Smooth muscle cell (in vitro differentiated cells): Measurements from ENCODE around the gene KLHL12. TPM values are rescaled to one million over a fixed set of nuclear protein-coding genes. Genes with fewer than 3 reads are reported as not detected.

ENCODE experiments used
- DNase-seq: peaks from one replicate; lab custom pipeline; 2025; ENCODE audit not compliant: unreplicated experiment; lab: John Stamatoyannopoulos, UW
- H2AFZ ChIP-seq: fragments of 200-600 bp; sonication (generic); 2 replicates; pipeline ENCODE4 v1.6.0; 2016; ENCODE audit warnings: antibody characterized with exemption, low read depth, mild to moderate bottlenecking
- H3F3A ChIP-seq: fragments of 200-600 bp; sonication (generic); 2 replicates; pipeline ENCODE4 v1.6.0; 2017; ENCODE audit warnings: antibody characterized with exemption, low read depth
- H3K27ac ChIP-seq: fragments of 200-600 bp; sonication (generic); 2 replicates; pipeline ENCODE4 v1.5.1; 2016; ENCODE audit warnings: low read depth, mild to moderate bottlenecking
- H3K27me3 ChIP-seq: fragments of 200-600 bp; sonication (generic); 2 replicates; pipeline ENCODE4 v1.6.1; 2016; ENCODE audit warnings: low read depth, mild to moderate bottlenecking
- H3K36me3 ChIP-seq: fragments of 200-600 bp; sonication (generic); 2 replicates; pipeline ENCODE4 v1.5.1; 2016; ENCODE audit warnings: low read depth
- H3K4me1 ChIP-seq: fragments of 200-600 bp; sonication (generic); 2 replicates; pipeline ENCODE4 v1.5.1; 2016; ENCODE audit warnings: low read depth
- H3K4me2 ChIP-seq: fragments of 200-600 bp; sonication (generic); 2 replicates; pipeline ENCODE4 v1.6.0; 2016; ENCODE audit warnings: mild to moderate bottlenecking
- H3K4me3 ChIP-seq: fragments of 200-600 bp; sonication (generic); 2 replicates; pipeline ENCODE4 v1.5.1; 2016; ENCODE audit warnings: mild to moderate bottlenecking
- H3K79me2 ChIP-seq: fragments of 200-600 bp; sonication (generic); 2 replicates; pipeline ENCODE4 v1.6.0; 2016; ENCODE audit warnings: low read depth, mild to moderate bottlenecking
- H3K9ac ChIP-seq: fragments of 200-600 bp; sonication (generic); 2 replicates; pipeline ENCODE4 v1.6.0; 2016; ENCODE audit warnings: low read depth
- H3K9me3 ChIP-seq: fragments of 200-600 bp; sonication (generic); replicated peaks from 2 replicates; pipeline ENCODE4 v1.5.1; 2016; ENCODE audit warnings: low read depth
- H4K20me1 ChIP-seq: fragments of 200-600 bp; sonication (generic); 2 replicates; pipeline ENCODE4 v1.6.0; 2016; ENCODE audit warnings: low read depth
- WGBS: methylation state at CpG from one replicate; pipeline ENCODE4 v1.1.7; 2016; ENCODE audit warnings: low lambda C conversion rate; 5-methylcytosine and 5-hydroxymethylcytosine counted together
- polyA plus RNA-seq: library from polyadenylated mRNA; unstranded; fragments of >200 nt; fragmentation: Nextera tagmentation; extraction: Ambion mirVana; gene quantifications from 2 replicates; pipeline ENCODE4 v1.2.1, GENCODE V29; 2016
- total RNA-seq: library from RNA; depleted of rRNA; stranded (reverse); fragments of >200 nt; gene quantifications from 2 replicates; pipeline ENCODE4 v1.2.3, GENCODE V29; 2014
- TF ChIP-seq, protein P1 (sequence below): fragments of 200-600 bp; sonication (generic); IDR thresholded peaks from 2 replicates; pipeline ENCODE4 v1.5.1; 2017; ENCODE audit warnings: borderline replicate concordance, mild to moderate bottlenecking, antibody characterized with exemption; ENCODE audit not compliant: insufficient read depth, poor library complexity, severe bottlenecking

The KLHL12 gene
- total and polyA plus RNA-seq, 2 experiments from 2014 or later: 19.0 to 22.7 TPM

DNA sequence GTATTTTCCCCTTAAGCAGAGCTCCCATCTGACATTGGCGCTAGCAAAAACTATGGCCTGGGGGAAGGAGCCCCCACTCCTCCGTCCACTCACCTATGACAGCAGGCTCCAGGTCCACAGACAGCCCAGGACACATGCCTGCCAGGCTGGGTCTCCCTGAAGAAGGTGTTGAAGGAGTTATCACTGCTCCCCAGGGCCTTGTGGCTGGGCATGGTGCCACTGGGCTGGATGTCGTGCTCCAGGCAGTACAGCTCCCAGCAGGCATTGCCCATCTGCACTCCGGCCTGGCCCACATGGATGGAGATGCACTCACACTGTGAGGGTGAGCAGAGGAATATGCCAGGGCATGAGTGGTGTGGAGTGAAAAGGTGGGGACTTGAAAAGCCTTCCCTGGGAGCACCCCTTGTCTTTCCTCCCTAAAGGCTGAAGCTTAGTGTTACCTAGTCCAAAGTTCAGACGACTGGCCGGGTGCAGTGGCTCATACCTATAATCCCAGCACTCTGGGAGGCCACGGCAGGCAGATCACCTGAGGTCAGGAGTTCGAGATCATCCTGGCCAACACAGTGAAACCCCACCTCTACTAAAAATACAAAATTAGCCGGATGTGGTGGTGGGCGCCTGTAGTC is 68.1 kb downstream of the KLHL12 start:
- Histone ChIP-seq H3K4me2 (no peak overlapping the region), H3K27ac (no peak overlapping the region), H3K9me3 (no peaks in the 10 kb centered on the region), H3F3A (no peaks in the 10 kb centered on the region), H3K36me3 (no peaks in the 10 kb centered on the region), H3K27me3 (no peaks in the 10 kb centered on the region), H3K4me3 (no peak overlapping the region), H3K9ac (no peak overlapping the region), H3K4me1 (peaks cover 5% of the 10 kb centered on the region), H4K20me1 (no peaks in the 10 kb centered on the region), H3K79me2 (no peaks in the 10 kb centered on the region), H2AFZ (no peak overlapping the region)
- no peak for DNase-seq
- TF ChIP-seq, protein P1, sequence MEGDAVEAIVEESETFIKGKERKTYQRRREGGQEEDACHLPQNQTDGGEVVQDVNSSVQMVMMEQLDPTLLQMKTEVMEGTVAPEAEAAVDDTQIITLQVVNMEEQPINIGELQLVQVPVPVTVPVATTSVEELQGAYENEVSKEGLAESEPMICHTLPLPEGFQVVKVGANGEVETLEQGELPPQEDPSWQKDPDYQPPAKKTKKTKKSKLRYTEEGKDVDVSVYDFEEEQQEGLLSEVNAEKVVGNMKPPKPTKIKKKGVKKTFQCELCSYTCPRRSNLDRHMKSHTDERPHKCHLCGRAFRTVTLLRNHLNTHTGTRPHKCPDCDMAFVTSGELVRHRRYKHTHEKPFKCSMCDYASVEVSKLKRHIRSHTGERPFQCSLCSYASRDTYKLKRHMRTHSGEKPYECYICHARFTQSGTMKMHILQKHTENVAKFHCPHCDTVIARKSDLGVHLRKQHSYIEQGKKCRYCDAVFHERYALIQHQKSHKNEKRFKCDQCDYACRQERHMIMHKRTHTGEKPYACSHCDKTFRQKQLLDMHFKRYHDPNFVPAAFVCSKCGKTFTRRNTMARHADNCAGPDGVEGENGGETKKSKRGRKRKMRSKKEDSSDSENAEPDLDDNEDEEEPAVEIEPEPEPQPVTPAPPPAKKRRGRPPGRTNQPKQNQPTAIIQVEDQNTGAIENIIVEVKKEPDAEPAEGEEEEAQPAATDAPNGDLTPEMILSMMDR: no peak
- 94% methylated on average over 10 of the region's 10 CpGs for WGBS

DNA sequence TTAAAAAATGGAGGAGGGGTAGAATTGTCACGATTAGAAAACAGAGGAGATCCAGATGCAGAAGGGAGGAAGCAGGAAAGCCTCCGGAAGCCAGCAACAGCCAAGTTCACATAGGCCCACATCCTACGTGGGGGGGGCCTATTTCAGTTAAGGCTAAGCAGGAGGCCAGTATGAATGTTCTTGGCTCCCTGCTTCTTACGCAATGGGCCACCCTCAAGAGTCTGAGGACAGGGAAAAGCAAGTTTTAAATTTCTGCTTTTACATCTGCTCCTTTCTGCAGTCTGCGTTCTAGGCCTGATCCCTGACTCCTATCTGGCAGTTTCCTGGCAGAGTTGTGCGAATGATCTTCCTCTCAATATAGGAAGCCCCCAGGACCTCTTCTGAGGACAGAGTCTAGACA is 68.7 kb downstream of the KLHL12 start:
- H2AFZ ChIP-seq: no peak overlapping the region
- WGBS: 77% methylated on average over 6 of the region's 6 CpGs
- no peak overlapping the region for H3K4me3 ChIP-seq
- H3K4me1 ChIP-seq: peaks cover 5% of the 10 kb centered on the region
- no peaks in the 10 kb centered on the region for H3K27me3 ChIP-seq
- no peaks in the 10 kb centered on the region for H3K36me3 ChIP-seq
- H3K9ac ChIP-seq: no peak overlapping the region
- H3K79me2 ChIP-seq: no peaks in the 10 kb centered on the region
- H3K27ac ChIP-seq: no peak overlapping the region
- no peaks in the 10 kb centered on the region for H3F3A ChIP-seq
- TF ChIP-seq, protein P1: no peak
- no peak overlapping the region for H3K4me2 ChIP-seq
- H4K20me1 ChIP-seq: no peaks in the 10 kb centered on the region
- H3K9me3 ChIP-seq: no peaks in the 10 kb centered on the region
- no peak for DNase-seq

DNA sequence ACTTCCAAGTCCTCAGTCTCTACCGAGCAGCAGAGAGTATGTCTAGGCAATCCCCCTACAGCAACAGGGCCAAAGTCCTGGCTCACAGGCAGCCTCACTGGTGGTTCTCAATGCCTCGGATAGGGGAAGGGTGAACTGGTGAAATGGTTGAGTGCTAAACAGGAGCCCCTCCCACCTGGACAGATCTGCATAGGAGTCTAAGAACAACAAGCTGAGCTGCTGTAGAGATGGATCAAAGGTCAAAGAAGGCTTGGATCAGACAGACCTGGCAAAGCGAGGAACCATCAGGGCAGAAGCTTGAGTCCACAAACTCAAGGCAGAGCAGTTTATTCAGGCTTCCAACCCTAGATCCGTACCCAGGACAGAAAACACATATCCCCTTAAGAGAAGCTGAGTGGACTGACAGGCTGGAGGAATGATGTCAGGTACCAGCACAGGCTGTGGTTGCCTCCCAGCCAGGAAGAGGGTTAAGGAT is 69.9 kb downstream of the KLHL12 start:
- H3K9me3 ChIP-seq: no peaks in the 10 kb centered on the region
- H3K9ac ChIP-seq: no peak overlapping the region
- H3K79me2 ChIP-seq: no peaks in the 10 kb centered on the region
- no peaks in the 10 kb centered on the region for H3F3A ChIP-seq
- 67% methylated on average over 4 of the region's 4 CpGs for WGBS
- no peaks in the 10 kb centered on the region for H4K20me1 ChIP-seq
- H3K27me3 ChIP-seq: no peaks in the 10 kb centered on the region
- H3K27ac ChIP-seq: no peak overlapping the region
- peaks cover 3% of the 10 kb centered on the region for H3K4me1 ChIP-seq
- no peak overlapping the region for H2AFZ ChIP-seq
- TF ChIP-seq, protein P1: no peak
- H3K4me2 ChIP-seq: no peak overlapping the region
- no peaks in the 10 kb centered on the region for H3K36me3 ChIP-seq
- DNase-seq: no peak
- no peak overlapping the region for H3K4me3 ChIP-seq

DNA sequence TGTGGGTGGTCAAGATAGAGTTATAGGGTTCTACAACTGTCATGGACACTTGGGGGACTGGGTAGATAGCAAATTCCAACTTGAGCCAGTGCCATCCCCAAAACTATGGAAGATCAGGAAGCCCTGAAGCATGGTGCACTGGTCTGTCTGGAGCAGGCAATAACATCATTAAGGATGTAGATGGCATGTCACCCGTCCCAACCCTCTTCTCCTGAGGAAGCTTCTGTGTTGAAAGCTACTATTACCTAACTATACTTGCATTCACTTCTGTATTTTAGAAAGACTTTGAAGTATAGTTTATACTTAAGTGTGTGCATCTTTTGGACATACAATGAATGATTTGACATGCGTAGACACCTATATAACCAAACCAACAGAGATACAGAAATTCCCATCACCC is 71.0 kb downstream of the KLHL12 start:
- no peak overlapping the region for H2AFZ ChIP-seq
- no peaks in the 10 kb centered on the region for H3K9me3 ChIP-seq
- H3K4me1 ChIP-seq: no peaks in the 10 kb centered on the region
- H3K9ac ChIP-seq: no peak overlapping the region
- TF ChIP-seq, protein P1: no peak
- no peak overlapping the region for H3K4me2 ChIP-seq
- no peaks in the 10 kb centered on the region for H4K20me1 ChIP-seq
- no peaks in the 10 kb centered on the region for H3F3A ChIP-seq
- H3K79me2 ChIP-seq: no peaks in the 10 kb centered on the region
- WGBS: 92% methylated on average over 2 of the region's 2 CpGs
- no peak overlapping the region for H3K4me3 ChIP-seq
- no peak overlapping the region for H3K27ac ChIP-seq
- no peaks in the 10 kb centered on the region for H3K36me3 ChIP-seq
- DNase-seq: no peak
- no peaks in the 10 kb centered on the region for H3K27me3 ChIP-seq
